Astrocyte of the spinal cord (primary cell): Measurements from ENCODE around the gene NRXN3.

Experiments
- DNase-seq: peaks from one replicate; pipeline ENCODE4 v3.0.0; 2011; ENCODE audit warnings: low read depth, low spot score
- H3K4me3 ChIP-seq: 2 replicates; pipeline ENCODE4 v1.5.1; 2011; ENCODE audit warnings: low read depth, mild to moderate bottlenecking, low read length, moderate library complexity
- in situ Hi-C: cut with HindIII; loops from 2 replicates; pipeline ENCODE4 v1.10.0; 2017; ENCODE audit warnings: low sequenced_read_pairs
- TF ChIP-seq, protein P1 (sequence below): IDR thresholded peaks from 2 replicates; pipeline ENCODE4 v1.5.1; 2012; ENCODE audit warnings: low read depth, mild to moderate bottlenecking, low read length, inconsistent platforms

Gene NRXN3

DNA sequence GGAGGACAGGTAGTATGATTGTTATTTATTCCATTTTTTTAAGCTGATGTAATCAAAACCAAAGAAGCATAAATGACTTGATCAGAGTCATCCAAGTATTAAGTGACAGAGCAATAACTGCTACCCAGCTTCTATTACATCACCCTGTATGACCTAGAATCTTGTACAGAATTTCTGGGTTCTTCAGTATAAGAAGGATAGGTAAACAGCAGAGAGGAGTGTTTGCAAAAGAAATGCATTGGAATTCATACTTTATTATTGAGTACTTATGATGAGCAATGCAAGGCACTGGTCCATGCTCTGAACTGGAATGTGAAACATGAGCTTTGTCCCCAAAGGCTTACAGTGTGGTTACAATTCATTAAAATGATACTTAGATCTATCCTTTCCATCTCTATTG lies 1124.3 kb downstream of the NRXN3 start:
- TF ChIP-seq, protein P1, sequence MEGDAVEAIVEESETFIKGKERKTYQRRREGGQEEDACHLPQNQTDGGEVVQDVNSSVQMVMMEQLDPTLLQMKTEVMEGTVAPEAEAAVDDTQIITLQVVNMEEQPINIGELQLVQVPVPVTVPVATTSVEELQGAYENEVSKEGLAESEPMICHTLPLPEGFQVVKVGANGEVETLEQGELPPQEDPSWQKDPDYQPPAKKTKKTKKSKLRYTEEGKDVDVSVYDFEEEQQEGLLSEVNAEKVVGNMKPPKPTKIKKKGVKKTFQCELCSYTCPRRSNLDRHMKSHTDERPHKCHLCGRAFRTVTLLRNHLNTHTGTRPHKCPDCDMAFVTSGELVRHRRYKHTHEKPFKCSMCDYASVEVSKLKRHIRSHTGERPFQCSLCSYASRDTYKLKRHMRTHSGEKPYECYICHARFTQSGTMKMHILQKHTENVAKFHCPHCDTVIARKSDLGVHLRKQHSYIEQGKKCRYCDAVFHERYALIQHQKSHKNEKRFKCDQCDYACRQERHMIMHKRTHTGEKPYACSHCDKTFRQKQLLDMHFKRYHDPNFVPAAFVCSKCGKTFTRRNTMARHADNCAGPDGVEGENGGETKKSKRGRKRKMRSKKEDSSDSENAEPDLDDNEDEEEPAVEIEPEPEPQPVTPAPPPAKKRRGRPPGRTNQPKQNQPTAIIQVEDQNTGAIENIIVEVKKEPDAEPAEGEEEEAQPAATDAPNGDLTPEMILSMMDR = no peak
- no peak overlapping the region for H3K4me3 ChIP-seq
- in situ Hi-C loops = no loop called here
- DNase-seq = no peak

DNA sequence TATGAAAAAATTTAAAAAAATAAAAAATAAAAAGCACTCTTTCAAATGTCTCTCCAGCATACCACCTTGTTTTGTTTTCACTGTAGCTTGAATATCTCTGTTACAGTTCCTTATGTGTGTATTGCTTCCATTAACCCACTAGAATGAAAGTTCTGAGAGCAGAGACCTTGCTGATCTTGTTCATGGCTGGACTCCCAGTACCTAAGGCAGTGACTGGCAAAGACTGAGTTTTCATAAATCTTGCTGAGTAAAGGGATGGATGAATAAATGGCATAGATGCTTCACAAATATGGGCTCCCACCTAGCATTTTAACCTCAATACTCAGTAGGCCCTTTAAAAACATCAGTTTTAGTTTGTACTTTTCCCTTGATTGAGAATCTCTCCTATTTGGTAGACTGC lies 1125.2 kb downstream of the NRXN3 start:
- in situ Hi-C loops = no loop called here
- H3K4me3 ChIP-seq = no peak overlapping the region
- TF ChIP-seq, protein P1 = no peak
- no peak for DNase-seq

DNA sequence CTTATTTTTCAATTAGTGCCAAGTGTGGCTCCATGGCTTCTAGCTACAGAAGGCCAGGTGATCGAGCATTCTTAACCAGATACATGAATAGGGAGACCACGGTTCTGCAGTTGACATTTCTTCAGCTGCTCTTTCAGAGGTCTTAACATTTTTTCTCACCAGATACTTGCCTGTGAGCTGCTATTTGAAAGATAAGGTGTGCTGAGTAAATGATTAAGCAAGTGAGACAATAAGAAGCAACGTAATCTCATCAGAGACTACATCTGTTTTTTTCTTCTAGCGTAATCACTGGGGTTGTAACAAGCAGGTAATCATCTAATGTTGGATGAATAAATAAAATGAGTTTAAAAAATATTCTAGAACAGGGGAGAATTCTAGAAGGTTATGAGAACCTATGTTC lies 1128.2 kb downstream of the NRXN3 start:
- H3K4me3 ChIP-seq = no peak overlapping the region
- TF ChIP-seq, protein P1 = no peak
- in situ Hi-C loops = no loop called here
- DNase-seq = no peak

DNA sequence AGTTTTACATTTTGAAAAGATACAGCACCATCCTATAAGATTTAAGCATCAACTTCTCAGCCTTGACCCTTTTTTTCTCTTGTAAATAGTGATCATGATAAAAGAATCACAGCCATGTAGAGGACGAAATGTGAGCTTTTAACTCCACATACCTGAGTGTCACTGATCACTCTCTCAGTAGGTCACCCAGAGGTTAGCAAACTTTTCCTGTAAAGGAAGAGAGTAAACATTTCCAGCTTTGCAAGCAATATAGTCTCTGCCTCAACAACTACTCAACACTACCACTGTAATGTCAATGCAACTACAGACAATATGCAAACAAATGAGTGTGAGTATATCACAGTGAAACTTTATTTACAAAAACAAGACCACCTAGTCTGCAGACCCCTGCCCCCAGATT lies 1129.0 kb downstream of the NRXN3 start:
- in situ Hi-C loops = no loop called here
- TF ChIP-seq, protein P1 = no peak
- no peak overlapping the region for H3K4me3 ChIP-seq

DNA sequence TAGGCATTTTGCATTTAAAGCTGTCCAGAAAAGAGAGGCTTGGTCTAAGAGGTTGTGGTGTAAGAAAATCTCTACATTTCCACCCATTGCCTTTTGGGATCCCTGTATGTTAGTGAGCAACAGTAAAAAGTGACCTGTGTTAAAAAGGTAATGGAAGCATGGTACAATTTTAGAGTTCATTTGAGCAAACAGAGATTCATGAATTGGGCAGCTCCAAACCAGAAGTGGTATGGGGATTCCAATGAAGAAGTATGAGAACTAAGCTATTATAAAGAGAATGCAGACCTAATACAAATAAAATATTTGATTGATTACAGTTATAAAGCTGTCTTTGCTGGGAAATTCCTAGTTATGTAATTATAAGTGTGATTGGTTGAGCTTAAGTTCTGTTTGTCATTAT lies 1134.1 kb downstream of the NRXN3 start:
- DNase-seq = no peak
- no peak overlapping the region for H3K4me3 ChIP-seq
- in situ Hi-C loops = no loop called here
- TF ChIP-seq, protein P1 = no peak

More for the DNA sequence above, 1129.0 kb downstream of the NRXN3 start:
- DNase-seq = no peak

DNA sequence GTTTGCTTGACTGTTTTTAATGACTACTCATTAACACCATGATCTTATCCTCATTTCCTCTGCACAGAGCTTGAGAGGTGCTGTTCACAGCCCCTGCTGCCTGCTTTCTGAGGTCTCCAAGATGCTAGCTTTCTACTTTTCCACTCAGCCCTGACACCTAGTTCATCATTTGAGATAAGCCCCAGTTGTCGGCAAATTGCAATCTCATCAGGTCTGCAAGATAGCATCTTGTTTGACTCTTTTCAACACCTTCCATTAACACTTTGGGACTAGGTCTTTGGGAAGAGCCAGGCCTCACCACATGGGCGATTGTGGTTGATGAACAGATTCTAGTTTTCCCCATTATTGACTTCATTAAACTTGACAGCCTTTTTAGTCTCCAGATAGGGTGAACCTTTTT lies 1136.4 kb downstream of the NRXN3 start:
- in situ Hi-C loops = no loop called here
- TF ChIP-seq, protein P1 = no peak
- DNase-seq = no peak
- no peak overlapping the region for H3K4me3 ChIP-seq

DNA sequence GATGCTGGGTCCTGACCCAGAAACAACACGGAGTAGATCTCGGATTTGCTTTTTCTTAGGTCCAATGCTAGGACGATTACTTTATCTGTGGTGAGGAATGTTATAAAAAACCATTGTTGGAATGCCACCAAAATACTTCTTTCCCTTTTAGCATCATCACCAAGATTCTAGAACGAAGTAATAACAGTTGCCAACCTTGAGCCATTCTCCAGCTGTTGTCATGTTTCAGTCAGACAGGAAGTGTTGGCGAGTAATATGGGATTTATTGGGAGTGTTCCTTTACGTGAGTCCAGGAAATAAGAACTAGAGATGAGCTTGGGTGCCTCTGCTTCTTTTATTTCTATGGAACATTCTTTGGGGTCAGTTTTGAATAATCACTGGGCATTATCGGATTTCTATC lies 1148.2 kb downstream of the NRXN3 start:
- H3K4me3 ChIP-seq = no peak overlapping the region
- DNase-seq = no peak
- in situ Hi-C loops = no loop called here
- TF ChIP-seq, protein P1 = no peak
